T-helper 22 cell (primary cell): ENCODE measurements around the gene CACNA2D3.
"Not testable (repeated sequence)": the region's sequence is repeated elsewhere in the genome, so short reads cannot be mapped to it uniquely, and the experiment has no call there.

Experiments
- DNase-seq: peaks from one replicate; pipeline ENCODE4 v3.0.0-alpha.2; 2020; ENCODE audit warnings: low read depth

CACNA2D3 gene

DNA sequence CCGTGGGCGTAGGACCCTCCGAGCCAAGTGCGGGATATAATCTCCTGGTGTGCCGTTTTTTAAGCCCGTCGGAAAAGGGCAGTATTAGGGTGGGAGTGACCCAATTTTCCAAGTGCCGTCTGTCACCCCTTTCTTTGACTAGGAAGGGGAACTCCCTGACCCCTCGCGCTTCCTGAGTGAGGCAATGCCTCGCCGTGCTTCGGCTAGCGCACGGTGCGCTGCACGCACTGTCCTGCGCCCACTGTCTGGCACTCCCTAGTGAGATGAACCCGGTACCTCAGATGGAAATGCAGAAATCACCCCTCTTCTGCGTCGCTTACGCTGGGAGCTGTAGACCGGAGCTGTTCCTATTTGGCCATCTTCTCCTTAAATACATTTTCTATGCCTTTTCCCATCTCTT is 342.2 kb downstream of the CACNA2D3 start:
- not testable (repeated sequence) for DNase-seq

DNA sequence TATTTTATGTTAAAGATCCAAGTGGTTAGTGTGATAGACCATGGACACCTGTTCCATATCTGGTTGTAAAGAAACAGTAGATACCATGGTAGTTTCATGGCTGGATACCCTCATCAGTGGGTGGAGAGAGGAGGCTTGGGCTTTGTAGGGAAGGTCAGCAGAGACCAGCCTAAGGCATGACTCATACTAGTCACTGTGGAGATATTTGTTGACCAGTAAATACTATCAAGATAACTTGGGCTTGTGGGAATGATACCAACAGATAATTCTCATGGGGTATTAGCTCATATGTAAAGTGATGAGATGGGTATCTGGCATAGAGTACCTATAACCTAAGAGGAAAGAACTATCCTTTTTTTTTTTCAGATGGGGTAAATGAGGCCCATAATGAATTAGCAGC is 354.5 kb downstream of the CACNA2D3 start:
- DNase-seq = no peak

DNA sequence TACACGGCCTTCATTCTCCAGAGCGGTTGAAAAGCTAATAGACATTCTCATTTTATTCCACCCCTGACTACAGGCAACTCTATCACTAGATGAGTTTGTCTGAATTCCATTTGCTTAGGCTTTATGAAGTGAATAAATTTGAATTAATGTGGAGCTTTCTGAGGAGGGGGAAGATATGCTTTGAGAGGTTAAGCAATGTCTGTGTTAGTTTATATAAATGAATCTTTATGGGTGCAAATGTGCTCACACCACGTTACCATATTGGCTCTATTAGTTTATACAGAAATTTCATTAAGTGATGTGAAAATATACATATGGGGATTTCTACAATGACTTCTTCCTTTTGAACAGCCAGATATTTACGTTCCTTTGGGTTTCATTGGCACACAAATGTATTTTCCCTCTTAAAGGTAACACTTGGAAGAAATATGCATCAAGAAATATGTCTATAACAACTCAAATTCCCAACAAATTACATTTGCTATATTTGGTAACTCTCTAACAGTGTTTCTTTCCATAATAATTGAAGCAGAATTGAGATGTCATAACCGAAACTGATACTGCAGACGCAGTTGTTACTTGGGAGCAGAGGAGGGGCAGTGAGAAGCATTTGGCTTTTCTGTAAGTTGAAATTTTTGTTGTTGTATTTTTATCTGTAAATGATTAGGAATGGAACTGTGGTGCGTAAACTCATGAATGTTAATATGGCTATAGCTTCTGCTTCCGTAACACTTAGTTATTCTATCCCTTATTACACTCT is 359.4 kb downstream of the CACNA2D3 start:
- DNase-seq = no peak

DNA sequence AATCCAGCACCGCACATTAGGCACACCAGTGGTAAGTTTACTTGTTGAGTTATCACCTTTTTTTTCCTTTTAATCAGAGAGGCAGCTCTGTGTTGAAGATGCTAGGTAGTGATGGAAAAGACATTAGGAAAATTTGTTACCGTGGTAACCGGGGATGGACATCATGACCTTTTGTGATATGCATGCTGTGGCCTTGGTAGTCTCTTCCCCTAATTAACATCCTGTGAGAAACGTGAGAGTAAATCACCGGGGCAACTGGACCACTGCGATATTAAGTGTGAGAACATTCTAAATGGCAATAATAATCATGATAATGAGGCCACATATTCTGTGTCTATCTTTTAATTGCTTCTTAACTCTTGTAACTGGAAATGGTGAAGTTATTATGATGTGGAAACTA is 362.0 kb downstream of the CACNA2D3 start:
- DNase-seq = no peak

DNA sequence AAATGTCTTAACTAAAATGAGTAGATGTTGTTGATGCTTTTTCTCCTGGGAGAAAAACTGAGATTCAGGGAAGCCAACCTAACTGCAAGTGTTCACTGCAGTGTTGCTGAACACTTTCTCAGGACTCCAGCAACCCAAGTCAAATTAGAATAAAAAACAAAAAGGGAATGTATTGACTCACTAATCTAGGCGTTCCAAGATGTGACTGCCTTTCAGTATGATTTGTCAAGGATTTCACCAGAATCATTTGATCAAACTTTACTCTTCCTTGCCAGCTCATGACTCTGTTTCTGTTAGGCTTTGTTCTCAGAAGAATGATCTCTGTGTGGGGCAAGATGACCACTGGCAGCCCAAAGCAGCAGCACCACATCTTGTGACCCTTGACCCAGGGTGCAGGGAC is 364.0 kb downstream of the CACNA2D3 start:
- DNase-seq = no peak

DNA sequence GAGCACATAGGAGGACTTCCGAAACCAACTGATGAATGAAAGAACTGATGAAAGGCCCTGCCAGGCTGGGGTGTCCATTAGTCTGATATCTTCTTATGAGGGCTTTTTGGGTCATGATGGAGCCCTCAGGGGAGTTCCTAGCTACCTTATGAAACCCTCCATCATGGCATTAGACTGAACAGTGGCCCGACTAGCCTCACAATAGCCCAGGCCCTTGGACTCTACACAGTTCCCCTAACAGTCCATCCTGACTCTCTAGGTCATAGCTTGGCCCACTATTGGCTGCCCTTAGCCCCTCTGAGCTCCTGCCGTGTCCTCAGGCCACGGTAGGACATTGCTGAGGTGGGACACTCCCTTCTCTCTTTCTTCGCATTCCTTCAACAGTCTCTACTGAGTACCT is 365.9 kb downstream of the CACNA2D3 start:
- no peak for DNase-seq

DNA sequence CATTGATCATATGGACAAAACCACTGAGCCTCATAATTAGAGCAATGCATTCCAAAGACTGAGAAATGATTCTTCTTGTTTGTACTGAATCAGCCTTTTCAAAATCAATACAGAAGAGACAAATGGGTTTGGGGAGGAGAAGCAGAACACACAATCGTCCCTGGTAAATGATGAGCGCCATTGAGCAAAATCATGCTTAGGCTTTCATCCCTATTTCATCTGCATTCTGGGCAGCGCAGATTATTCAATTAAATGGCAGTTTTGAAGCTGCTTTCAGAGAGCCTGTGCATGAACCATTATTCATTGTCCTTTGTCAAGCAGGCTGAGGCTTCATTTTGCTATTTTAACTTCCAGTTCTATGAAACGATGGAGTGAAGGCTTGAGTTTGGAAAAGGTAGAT is 371.9 kb downstream of the CACNA2D3 start:
- DNase-seq = no peak

DNA sequence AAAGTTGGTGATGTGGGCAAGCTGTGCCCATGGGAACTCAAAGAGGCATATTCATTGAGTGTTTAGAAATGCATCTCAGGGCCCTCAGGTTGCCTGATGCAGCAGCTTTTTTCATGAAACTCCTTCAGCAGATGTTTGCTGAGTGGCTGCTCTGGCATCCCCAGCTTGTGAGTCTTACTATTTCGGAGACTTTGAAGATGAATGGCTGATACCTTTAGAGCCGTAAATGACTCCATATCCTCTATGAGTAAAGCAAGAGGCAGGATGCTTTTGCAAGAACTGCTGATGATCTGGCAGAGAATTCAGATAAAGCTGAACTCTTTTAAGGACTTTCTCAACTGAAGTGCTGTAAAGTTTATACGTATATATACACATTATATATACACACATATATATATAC is 384.3 kb downstream of the CACNA2D3 start:
- DNase-seq = no peak

DNA sequence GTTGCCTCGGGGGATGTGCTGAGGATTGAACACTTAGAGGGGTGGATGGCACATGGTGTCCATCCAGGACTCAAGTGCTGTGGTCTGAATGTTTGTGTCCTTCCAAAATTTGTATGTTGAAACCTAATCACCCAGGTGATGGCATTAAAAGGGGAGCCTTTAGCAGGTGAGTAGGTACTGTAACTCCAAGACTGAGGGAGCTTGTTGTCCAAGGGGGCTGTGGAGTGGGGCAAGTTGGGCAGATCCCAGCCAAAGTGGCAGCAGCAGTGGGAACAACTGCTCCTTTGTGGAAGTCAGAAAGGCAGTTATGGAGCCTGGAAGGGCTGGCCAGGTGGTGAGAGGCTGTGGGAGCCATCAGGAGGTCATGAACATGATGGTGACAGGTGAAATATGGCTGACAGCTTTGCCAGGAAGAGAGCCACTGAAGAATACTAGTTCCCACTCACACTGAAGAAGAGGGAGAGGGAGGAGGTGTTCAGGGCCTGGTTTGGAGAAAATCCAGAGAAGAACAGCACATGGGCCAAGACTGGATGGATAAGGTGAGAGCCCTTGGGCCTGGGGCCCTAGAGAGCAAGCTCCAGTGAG is 385.6 kb downstream of the CACNA2D3 start:
- DNase-seq = no peak

DNA sequence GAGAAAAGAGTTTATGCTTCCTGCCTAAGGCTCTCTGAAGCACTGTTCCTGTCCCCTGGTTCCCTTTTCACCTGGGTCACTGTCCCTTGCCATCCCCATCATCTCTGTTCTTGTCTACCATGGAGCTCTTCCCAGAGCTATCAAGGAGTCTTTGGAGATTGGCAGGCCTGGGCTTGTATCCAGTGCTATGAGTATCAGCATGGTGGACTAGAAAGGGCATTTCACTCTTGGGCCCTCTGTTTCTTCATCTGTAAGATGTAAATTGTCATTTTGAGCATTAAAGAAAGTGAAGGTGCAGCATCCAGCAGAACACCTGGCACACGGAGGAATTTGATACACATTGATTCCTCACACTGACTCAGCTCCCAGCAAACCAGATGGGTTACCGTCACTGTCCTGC is 388.2 kb downstream of the CACNA2D3 start:
- no peak for DNase-seq

DNA sequence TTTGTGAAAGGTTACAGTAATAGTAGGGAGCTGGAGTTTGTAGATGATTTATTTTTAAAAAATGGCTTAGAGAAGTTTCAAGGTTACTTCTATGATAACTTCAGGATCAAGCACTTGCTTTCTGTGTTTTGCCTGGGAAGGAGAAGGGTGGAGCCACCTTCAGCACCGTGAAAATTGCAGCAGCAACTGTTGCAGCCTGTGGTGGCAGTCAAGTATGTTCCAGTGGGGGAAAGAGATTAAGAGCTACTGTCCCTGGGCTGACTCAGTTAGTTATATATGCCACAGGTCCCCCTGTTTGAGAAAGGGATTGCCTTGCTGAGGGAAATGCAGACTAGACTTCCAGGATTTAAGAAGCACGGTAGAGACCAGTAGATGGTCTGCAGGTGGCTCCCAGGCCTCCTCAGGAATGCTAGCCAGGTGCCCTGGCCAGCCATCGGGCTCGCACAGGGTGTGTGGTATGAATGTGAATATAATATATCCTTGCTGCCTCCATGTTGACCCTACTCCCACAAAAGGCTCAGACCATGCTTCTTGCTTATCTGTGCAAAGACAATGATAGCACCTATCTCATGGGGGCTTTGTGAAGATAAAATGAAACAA is 389.5 kb downstream of the CACNA2D3 start:
- no peak for DNase-seq

DNA sequence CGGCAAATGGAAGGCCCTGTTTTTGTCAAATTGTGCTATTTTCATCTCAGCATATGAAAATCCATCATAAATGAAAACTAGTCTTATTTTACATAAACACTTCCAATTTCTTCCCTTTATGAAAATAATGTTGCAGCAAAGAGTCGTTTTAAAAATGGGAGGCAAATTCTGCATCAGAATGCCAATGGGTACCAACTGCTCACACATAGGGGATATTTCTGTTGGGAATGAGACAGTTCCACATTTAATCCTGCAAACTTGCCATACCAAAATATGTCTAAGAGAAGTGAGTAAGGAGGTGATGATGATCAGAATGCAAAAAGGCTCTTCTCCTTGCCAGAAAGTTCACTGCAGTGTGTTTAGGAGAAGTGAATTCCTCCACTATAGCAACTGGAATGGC is 391.7 kb downstream of the CACNA2D3 start:
- no peak for DNase-seq

DNA sequence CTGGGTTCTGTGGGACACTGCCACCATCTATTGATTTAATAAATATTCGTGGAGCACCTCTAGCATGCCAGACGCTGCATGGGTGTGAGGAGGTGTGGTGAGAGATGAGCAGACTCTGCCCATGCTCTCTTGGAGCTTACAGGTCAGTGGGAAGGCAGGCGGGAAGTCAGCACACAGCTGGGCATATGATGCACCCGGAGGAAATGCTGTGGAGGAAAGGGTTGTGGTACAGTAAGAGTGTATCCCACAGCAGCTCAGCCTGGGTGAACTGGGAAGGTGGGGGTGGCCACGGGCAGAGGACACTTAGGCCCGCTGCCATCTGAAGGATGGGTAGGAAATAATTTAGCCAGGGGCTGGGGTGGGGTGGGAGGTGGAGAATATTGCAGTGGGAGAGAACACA is 392.1 kb downstream of the CACNA2D3 start:
- DNase-seq = no peak

DNA sequence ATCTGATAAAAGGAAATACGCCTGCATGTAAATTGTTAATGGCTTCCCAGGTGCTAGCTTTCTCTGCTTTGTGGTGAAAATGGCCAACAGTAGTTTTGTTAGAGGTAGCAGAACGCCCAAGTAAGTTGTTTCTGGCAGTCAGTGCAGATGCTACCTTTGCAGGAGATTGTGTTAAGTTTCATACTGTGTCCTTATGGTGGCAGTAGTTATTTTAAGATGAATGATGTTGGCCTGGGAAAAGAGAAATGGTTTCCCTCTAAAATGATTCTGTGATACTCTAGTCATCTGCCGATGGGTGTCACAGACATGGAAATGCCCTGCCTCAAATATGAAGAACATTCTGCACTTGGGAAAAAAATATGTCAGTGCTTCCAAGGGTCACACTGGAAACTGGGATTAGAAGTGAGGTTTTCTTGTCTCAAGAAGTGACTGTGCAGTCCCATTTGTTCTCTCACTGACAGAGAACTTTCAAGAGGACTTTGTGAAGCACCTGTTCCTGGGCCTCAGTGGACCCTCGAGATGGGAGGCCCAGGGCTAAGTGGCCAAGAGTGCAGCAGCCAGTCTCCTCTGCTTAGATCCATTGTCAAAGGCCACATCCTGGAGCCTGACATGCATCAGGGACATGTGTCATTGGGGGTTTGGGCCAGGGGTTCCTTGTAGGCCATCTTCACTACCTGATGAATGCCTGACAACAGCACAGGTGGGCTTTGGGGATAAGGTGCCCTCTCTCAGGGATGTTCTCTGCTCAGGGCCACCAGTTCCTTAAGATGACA is 393.3 kb downstream of the CACNA2D3 start:
- no peak for DNase-seq

DNA sequence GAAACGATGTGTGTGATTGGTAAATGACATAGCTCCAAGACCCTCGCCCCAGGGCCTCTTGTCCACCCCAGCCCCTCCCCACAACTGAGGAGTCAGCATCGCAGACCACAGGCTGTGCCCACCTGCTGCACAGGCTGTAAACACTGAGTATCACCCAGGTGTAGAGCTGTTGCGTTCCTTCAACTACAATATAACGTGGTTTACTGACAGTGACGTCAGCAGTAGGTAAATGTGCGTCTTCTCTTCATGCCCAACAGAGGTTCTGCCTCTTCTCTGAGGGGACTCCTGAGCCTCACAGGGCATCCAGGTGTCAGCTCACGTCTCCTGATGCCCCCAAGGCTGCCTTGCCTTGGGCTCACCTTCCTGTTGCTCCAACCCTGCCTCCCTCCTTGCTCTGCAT is 395.1 kb downstream of the CACNA2D3 start:
- DNase-seq = no peak

DNA sequence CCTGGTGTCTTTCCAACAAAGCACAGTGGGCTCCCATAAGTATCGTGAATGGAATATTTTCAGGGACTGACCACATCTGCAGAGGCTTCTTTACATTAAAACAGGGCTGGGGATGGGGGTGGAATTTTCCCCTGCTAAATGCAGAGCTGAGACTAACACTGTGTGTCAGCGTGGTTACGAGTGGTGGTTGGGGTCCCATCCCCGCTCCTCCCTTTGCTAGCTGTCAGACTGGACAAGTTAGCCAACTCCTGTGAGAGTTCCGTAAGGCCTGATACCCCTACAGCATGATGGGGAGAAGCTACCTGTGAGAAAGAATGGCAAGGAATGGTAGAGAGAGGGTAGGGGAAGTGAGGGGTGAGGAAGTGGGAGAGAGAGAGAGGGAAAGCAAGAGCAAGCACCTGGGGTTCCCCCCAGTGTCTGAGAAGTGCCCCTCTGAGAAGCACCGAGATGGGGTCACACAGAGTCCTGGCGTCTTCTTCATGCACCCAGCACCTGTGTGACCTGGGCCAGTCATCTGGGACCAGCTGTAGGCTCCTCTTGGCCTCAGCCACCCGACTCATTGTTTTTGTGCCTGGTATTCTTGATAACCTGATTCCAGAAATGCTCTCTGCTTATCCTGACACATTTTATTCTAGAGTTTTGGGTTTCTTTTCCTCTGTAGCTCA is 395.8 kb downstream of the CACNA2D3 start:
- DNase-seq = no peak

DNA sequence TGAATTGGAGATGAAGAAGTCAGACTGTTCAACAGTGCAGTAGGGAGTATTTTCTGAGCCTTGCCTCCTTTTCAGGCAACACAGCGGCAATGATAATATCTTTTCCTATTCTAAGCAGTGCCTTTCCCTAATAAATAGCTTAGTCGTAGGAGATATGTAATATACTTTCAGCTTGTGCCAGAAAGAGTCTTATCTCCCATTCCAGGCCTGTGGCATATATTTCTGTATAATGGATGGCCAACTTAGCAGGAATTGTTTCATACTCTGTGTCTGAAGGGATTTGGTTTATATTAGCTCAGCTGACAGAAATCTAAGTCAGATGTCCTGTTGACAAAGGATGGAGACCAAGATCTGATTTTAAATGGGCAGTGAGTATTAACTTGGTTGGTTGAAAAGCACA is 397.1 kb downstream of the CACNA2D3 start:
- no peak for DNase-seq

DNA sequence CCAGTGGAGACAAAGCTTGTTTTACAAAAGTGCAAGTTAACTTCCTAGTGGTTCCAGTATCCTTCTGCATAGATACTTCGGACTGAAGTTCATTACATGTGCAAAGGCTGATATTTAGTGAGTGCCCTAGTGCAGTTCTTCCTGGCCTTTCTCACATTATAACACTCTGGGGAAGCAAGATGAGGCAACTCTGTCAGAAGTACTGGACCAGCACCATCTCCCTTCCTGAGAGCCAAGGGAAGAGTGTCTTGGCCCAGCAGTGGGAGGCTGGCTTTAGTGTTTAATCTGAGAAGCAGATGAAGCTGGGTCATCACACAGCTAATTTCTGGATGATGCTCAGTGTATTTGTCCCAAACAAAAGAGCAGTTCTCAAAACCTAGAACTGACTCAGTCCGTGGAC is 397.7 kb downstream of the CACNA2D3 start:
- no peak for DNase-seq

DNA sequence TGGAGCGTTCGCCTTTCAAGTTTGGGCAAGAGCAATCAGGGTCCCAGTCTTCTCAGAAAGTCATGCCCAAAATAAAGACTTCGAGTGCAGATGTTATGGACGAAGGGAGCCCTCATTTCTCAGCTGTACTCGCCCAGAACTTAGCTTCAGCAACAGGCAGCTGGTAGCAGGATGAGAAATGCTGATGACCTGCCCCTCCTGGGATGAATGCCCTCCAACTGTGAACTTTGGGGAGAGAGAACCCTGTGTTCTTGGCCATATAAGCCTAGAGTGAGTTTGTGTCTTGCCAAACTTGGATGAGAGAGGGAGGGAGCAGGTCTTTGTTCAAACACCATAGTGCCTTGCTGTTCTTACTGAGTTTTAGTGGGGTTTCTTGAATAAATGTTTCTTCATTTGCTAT is 405.2 kb downstream of the CACNA2D3 start:
- no peak for DNase-seq

DNA sequence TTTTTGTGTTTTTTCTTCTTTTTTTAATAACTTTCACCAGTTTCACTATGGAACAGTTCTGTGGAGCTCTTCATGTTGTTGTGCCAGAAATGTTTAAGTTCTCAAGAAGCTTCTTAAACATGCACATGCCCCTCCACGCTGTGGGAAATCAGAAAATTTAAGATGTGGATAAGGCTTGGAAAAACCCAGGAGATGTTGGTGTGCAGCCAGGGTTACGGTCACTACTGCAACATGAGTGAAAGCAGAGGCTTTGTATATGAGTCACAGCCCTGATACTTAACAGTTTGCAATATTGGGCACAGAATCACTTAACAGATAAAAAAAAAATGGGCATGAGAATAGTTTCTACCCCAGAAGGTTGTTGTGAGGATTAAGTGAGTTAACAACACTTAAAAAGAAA is 405.6 kb downstream of the CACNA2D3 start:
- DNase-seq = no peak

DNA sequence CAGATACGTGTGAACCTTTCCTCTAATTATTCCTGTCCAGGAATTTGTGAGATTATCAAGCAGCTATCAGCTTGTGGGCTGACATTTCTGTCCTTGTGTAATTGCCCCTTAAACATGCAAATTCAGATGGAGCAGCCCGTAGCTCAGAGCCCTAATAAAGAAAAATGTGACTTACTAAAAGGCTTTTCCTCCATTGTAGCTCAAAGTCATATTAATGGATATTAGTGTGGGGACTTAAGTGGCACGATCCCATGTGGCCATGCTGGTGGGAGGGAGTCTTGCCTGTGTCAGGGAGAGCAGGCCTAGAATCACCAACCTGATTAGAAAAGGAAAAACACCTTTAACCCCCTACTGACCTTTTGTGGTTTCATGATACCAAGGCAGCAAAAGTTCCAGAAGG is 406.3 kb downstream of the CACNA2D3 start:
- DNase-seq = no peak

DNA sequence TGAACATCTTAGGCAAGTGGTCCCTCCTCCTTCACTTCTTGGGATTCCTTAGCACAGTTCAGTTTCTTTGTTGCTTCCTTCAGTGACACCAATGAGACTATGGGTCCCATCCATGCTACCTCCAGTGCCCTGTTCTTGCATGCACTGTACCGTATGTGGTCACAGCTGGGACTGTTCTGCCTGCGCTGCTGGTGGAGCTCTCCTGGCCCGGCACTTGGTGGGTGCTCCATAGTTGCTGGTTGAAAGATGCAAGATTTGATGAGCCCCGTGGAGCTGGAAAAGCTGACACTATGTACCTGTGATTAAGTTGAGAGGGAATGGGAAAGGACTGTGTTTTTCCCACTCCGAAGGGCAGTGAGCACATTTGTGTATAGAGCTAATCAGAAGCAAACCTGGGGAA is 407.7 kb downstream of the CACNA2D3 start:
- DNase-seq = no peak
